Heart right ventricle (tissue), 16 donors: Measurements from ENCODE around the gene MAN2A2. TPM values are rescaled to one million over a fixed set of nuclear protein-coding genes. Genes with fewer than 3 reads are reported as not detected.

Experiments
- ATAC-seq, 8 donors: fragments of 200-7000 bp; cut with Tn5 transposase; one replicate each; pipeline ENCODE4 v1.9.1; 2020; ENCODE audit warnings: mild to moderate bottlenecking in 8 of 8, moderate library complexity in 8 of 8, moderate number of reproducible peaks in 1 of 8
- DNase-seq, 2 donors: peaks; one replicate each; pipeline ENCODE4 v3.0.0-alpha.2; 2020
- H3K27ac ChIP-seq, 10 donors: fragments of 200-600 bp; sonication (generic) in 2 of 10; one replicate each; pipeline versions ENCODE4 v1.5.0 to v1.8.0; 2020 to 2022; ENCODE audit warnings: mild to moderate bottlenecking in 3 of 10
- H3K27me3 ChIP-seq, 7 donors: fragments of 200-600 bp; one replicate each; pipeline ENCODE4 v1.8.0; 2021 to 2022; ENCODE audit warnings: mild to moderate bottlenecking in 2 of 7
- H3K36me3 ChIP-seq, 9 donors: fragments of 200-600 bp; sonication (generic) in 1 of 9; one replicate each; pipeline versions ENCODE4 v1.5.0 to v1.8.0; 2020 to 2022; ENCODE audit warnings: mild to moderate bottlenecking in 2 of 9
- H3K4me1 ChIP-seq, 9 donors: fragments of 200-600 bp; sonication (generic) in 1 of 9; one replicate each; pipeline versions ENCODE4 v1.5.0 to v1.8.0; 2020 to 2022; ENCODE audit warnings: mild to moderate bottlenecking in 4 of 9
- H3K4me3 ChIP-seq, 10 donors: fragments of 200-600 bp; sonication (generic) in 2 of 10; one replicate each; pipeline versions ENCODE4 v1.5.0 to v1.8.0; 2020 to 2022; ENCODE audit warnings: mild to moderate bottlenecking in 7 of 10, moderate library complexity in 2 of 10
- H3K9me3 ChIP-seq, 11 donors: fragments of 200-600 bp in 10 of 11; sonication (generic) in 2 of 11; one replicate each; pipeline versions ENCODE4 v1.5.0 to v1.8.0; 2013 to 2022; ENCODE audit warnings: mild to moderate bottlenecking in 2 of 11, control low read depth in 1 of 11, moderate library complexity in 1 of 11
- CTCF ChIP-seq, 9 donors: fragments of 200-600 bp; sonication (generic) in 2 of 9; IDR thresholded peaks; one replicate each; pipeline versions ENCODE4 v1.5.0 to v1.8.0; 2021 to 2022; ENCODE audit warnings: antibody characterized with exemption in 9 of 9, mild to moderate bottlenecking in 5 of 9, moderate library complexity in 1 of 9
- WGBS, 2 donors: extraction: QIAGEN DNeasy Blood & Tissue Kit; methylation state at CpG; one replicate each; pipeline ENCODE4 v1.1.7; 2013; ENCODE audit warnings: inconsistent platforms in 1 of 2; 5-methylcytosine and 5-hydroxymethylcytosine counted together
- intact Hi-C, 10 donors: fragments of 100-400 bp; cut with DNase I; formaldehyde crosslinking; loops; one replicate each; pipeline versions ENCODE4 v1.11.1 to v1.14.2; 2022
- polyA plus RNA-seq, 2 donors: library from polyadenylated mRNA; stranded (reverse); fragments of 200-250 nt; gene quantifications; one replicate each; pipeline ENCODE4 v1.2.3, GENCODE V29; 2013
- total RNA-seq, 10 donors: library from RNA; stranded (reverse); fragmentation: NEBNext Ultra II Directional in 3 of 10; extraction: Animal tissue kit (Norgen Biotek cat#: 25700) in 3 of 10; gene quantifications; one replicate each; pipeline versions ENCODE4 v1.2.1 to v1.2.4, GENCODE V29; 2021 to 2023
- donor health status: Arrhythmogenic right ventricular cardiomyopathy.
- donor health status: ischemic (EF 13 %, LVEDD 7.1; RV severe dilation, severe dysfunction).
- donor health status: healthy with polysubstance abuse.
- donor health status: DM: no; HTN: yes; CAD: no.
- donor health status: DM: no; HTN: no; CAD: no.
- donor health status: ischemic (EF 25% LVEDD 6.9; RV normal size, moderate dysfunction).
- donor health status: ischemic (EF 25% LVEDD 5.7; RV mildly dilated, moderate dysfunction).
- donor health status: healthy.
- donor health status: DM: yes; HTN: yes; CAD: no.
- donor health status: Ischemic cardiomyopathy.
- donor health status: ischemic (EF 35%, LVEDD 5.7; RV mildly dilated, moderate dysfunction).
- donor health status: nonischemic (EF 11% LVEDD 7.7; RV severe dilation, severe dysfunction).
- donor health status: DM: yes; HTN: yes; CAD: no.
- donor health status: PGD.
- donor health status: ischemic (EF 29% LVEDD 5.4; RV normal size, mild dysfunction).
- donor health status: nonischemic (EF 23%, LVEDD 6.1; RV moderate dilation, normal function).

MAN2A2 gene
- total and polyA plus RNA-seq, 12 donors = 24.8 to 157 (median 95.6) TPM

- Histone ChIP-seq H3K4me3 (no peak overlapping the region), H3K27me3 (no peaks in the 10 kb centered on the region), H3K9me3 (no peaks in the 10 kb centered on the region), H3K4me1 (peaks cover 5 to 30% (median 19%) of the 10 kb centered on the region in 9 donors), H3K36me3 (peaks cover 5 to 81% (median 59%) of the 10 kb centered on the region in 9 donors), H3K27ac (no peak overlapping the region)
- no peak for ATAC-seq
- WGBS, 2 donors = 95% methylated on average over 35 of the region's 35 CpGs
- TF ChIP-seq CTCF (IDR thresholded peaks at IDR 0.05) = no peak
- no peak for DNase-seq
- intact Hi-C loops = loop anchor here in 4 of 10 donors (5.0 to 10.0 kb wide), 4 partner anchors 165 to 385 kb away; partner anchors contain the start of genes BLM (in 2 of the 4) and CRTC3 (in 1 of the 4)
These were observed 23.3 kb upstream of the MAN2A2 start for GRCh38 chr15:90879730-90880366.

GRCh38 chr15:90880381-90881145 is 22.5 kb upstream of the MAN2A2 start:
- no peaks in the 10 kb centered on the region for H3K9me3 ChIP-seq
- ATAC-seq (no peak), DNase-seq (no peak)
- H3K36me3 ChIP-seq = peaks cover 5 to 76% (median 59%) of the 10 kb centered on the region in 9 donors
- H3K4me1 ChIP-seq = peaks cover 10 to 32% (median 24%) of the 10 kb centered on the region in 9 donors
- H3K4me3 ChIP-seq = no peak overlapping the region
- no peaks in the 10 kb centered on the region for H3K27me3 ChIP-seq
- no peak overlapping the region for H3K27ac ChIP-seq
- 86% methylated on average over 16 of the region's 16 CpGs for WGBS, 2 donors
- no peak for TF ChIP-seq CTCF (IDR thresholded peaks at IDR 0.05)
- intact Hi-C loops = loop anchor here in 4 of 10 donors (10.0 kb wide), 3 partner anchors 166 to 386 kb away; partner anchors contain the start of genes BLM (in 2 of the 4) and CRTC3 (in 1 of the 4)

- ATAC-seq = no peak
- intact Hi-C loops = loop anchor here in 4 of 10 donors (10.0 kb wide), 3 partner anchors 167 to 387 kb away; partner anchors contain the start of genes BLM (in 2 of the 4) and CRTC3 (in 1 of the 4)
- Histone ChIP-seq H3K27me3 (no peaks in the 10 kb centered on the region), H3K9me3 (no peaks in the 10 kb centered on the region), H3K4me3 (no peak overlapping the region), H3K4me1 (peaks cover 11 to 40% (median 32%) of the 10 kb centered on the region in 9 donors), H3K27ac (peak overlapping the region in 2 of 10 donors; percentile 99 to 100), H3K36me3 (peaks cover 5 to 69% (median 50%) of the 10 kb centered on the region in 9 donors)
- no peak for TF ChIP-seq CTCF (IDR thresholded peaks at IDR 0.05)
- no peak for DNase-seq
- 87 to 88% methylated on average over 34 to 35 of the region's 35 CpGs for WGBS, 2 donors
These were observed 21.7 kb upstream of the MAN2A2 start for GRCh38 chr15:90881181-90881977.
